Activated CD4-positive, alpha-beta T cell treated with anti-CD3 and anti-CD28 coated beads, Interleukin-2, amount 50 U/mL, for 24 hours (primary cell): ENCODE results near the gene TGDS.

ENCODE experiments used
- DNase-seq, 2 donors: peaks; one replicate each; pipeline ENCODE4 v3.0.0-alpha.2; 2020; ENCODE audit warnings: low read depth in 1 of 2, low spot score in 1 of 2

Gene TGDS

DNA sequence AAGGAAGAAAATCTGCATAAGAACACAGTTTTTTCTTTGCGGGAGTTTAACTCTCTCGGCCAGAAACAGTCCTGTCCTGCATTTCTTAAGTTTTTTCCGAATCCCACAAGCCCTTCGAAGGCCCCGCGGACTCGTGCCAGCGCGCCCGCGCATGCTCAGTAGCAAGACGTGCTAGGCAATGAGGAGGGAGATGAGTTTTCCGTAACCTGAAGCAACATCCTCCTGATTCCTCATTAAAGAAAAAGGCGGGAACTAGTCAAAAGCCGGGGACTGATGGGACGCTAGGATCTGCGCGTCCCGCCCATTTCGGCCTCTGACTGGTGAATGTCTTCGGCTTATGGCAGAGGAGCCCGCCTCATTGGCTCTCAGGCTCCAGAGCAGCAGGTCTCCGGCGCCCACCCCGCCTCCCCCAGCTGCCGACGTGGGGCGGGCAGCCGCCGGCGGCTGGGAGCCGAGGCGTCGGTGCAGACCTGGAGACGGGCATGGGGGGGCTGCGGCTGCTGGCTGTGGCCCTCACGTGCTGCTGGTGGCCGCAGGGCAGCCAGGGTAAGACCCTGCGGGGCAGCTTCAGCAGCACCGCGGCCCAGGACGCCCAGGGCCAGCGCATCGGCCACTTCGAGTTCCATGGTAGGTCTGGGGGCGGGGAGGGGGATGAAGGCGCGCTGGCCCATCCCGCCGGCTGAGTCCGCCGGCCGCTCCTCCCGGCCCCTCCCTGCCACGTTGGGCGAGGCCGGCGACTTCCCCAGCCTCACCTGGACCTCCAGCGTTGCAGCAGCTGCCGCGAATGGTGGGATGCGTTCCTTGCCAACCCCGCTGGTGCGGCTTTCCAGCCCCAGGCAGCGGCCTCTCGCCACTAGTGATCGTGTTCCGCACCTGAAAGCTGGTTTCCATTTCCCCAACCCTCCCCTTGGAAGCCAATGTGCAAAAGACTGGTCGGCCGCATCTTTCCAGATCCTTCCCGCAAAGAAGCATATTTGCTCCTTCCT, 5.8 kb upstream of the TGDS start, which contains the start of gene GPR180:
TSS of gene GPR180 (plus strand) at position 412 of the 986 bp plus-strand sequence. CDS start at position 483, 71 bp downstream.
- peak; percentile 66 to 89 for DNase-seq

DNA sequence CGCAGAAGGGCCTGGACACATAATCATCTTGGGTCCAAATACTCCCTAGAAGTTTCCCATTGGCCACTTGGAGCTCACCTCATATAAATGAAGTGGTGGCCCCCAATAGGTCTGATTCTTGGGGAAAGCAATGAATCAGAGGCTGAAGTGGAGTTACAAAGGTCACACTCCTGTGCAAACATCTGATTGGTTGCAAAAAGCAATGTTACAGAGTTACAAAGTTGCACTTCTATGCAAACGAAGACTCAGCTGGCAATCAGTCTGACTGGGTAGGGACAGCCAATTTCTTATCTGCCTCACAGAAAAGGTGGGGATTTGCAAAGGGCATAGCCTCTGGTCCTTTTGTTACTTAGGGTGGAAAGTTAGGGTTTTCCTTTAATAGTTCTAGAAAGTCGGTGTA, 3.9 kb upstream of the TGDS start:
- DNase-seq: no peak

DNA sequence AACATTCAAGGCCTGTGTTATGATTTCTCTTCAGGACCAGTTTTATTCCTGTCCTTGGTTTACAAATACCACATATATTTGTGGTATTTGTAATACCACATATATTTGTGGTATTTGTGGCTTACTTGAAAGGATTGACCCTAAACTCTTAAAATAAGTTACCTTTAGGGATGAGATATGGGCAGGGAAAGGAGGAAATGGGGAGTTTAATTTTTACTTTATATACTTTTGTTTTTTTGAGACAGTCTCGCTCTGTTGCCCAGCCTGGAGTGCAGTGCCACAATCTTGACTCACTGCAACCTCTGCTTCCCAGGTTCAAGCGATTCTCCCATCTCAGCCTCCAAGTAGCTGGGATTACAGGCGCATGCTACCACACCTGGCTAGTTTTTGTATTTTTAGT, 2.3 kb upstream of the TGDS start:
- DNase-seq: no peak

DNA sequence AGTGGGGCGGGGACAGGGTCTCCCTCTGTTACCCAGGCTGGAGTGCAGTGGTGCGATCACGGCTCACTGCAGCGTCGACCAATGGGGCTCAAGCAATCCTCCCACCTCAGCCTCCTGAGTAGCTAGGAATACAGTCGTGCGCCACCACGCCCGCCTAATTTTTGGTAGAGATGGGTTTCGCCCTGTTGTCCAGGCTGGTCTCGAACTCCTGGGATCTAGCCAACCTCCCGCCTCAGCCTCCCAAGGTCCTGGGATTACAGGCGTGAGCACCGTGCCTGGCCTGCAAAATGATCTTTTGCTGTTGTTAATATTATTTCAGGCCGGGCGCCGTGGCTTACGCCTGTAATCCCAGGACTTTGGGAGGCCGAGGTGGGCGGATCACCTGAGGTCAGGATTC, 621 bp upstream of the TGDS start:
- no peak for DNase-seq

DNA sequence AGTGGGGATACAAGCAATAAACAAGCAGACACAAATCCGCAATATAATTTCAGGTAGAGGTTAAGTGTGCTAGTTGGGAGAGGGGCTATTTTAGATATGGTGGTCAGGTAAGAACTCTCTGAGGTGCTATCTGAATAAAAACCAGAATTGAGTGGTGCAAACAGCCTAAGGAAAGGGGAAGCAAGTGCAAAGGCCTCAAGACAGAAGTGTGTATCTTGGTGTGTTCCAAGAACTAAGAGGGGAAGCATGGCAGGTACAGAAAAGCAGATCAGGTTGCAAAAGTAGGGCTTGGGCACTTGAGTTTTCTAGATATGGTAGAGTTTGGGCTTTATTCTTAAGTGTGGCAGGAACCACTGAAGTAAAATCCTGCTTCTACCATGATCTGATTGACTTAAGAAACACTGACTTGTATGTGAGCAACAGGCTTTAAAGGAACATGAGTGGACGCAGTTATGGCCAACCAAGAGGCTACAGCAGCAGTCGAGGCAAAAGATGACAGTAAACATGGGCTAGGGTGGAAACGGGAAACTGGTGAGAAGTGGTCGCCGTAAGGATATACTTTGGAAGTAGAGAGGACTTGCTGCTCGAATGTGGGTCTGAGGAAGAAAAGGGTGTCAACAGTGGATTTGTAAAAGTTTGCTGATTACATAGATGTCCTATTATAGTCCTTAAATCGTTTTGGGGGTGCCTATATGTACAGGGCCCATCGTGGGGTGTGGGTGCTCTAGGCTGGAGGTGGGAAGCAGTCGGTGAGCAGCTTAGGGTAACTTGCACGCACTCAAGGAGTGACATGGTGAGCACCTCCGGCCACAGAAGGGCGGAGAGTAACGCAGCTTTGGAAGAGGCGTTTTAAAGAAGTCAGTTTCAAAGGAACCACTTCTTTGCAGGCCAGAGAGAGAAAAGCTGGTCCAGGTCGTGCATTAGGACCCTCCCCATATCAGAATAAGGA, 677 bp downstream of the TGDS start:
- peak in 1 of 2 donors; percentile 12 for DNase-seq

DNA sequence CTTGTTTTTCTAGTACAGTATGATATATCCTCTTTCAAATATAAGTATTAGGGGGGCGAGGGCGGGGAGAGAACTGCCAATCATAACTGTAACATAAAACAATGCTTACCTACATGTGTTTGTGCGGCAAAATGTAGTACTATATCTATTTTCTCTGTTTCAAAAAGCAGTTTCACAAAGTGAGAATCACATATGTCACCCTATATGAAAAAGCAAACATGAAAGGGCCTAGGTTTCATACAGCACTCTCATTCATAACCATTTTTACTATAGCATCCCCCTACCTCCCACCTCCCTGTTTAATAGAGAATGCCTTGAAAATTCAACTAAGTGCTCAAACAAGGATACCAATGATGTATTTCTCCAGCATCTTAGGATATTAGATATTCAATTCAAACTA, 5.2 kb downstream of the TGDS start:
- no peak for DNase-seq

DNA sequence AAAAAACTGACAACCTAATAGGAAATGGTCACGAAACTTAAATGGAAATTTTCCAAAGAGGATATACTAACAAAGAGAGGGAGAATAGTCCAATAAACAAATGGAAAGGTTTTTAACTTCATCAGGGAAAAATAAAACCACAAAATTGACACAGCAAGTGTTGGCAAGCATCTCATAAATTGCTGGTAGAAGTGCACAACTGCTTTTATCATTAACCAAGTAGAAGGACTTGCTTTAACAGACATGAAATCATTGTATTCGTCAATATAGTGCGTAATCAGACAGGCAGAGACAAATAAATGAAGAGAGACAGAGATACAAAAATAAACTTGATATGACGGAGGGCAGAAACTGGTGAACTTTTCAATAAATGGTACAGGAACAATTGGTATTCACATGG, 7.4 kb downstream of the TGDS start:
- no peak for DNase-seq

DNA sequence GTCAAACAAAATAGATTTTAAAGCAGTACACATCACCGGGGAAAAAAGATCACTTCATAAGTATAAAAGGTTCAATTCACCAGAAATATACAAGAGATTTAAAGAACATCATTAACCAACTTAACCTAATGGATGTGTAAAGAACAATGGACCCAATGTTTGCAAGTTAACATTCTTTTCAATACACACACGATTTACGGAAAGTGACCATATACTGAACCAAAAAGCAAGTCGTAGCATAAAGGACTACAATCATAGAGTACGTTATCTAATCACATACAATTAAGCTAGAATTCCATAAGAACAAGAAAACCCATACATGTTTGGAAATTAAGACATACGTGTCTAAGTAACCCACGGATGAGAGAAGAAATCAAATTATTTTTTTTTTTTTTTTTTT, 9.6 kb downstream of the TGDS start:
- no peak for DNase-seq

DNA sequence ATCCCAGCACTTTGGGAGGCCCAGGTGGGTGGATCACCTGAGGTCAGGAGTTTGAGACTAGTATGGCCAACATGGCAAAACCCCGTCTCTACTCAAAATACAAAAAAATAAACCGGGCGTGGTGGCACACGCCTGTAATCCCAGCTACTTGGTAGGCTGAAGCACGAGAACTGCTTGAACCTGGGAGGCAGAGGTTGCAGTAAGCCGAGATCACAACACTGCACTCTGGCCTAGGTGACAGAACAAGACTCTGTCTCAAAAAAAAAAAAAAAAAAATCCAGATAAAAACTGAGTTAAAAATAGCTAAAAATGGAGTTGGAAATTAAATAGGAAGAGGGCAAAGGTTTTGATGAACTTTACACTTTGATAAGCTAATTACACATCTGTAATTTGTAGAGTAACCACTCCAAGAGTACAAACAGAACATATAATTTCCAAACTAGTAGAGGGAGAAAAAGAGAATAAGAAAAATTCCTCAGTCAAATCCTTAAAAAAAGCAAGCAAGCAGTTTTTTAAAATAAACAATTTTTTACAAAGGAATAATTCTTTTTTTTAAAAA, 10.3 kb downstream of the TGDS start:
- DNase-seq: no peak

DNA sequence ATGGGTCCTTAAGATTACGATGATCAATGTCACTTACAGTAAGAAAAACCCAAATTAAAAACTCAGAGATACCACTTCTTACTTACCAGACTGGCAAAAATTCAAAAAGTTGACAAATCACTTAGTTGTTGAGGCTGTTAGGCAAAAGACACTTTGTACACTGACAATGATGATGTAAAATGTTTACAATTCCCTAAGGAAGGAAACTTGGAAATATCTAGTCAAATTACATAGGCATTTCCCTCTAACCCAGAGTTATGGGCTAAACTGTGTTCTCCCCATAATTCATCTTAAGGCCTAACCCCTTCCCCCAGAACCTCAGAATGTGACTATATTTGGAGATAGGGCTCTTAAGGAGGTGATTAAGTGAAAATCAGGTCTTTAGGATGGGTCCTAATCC, 12.0 kb downstream of the TGDS start:
- DNase-seq: no peak

DNA sequence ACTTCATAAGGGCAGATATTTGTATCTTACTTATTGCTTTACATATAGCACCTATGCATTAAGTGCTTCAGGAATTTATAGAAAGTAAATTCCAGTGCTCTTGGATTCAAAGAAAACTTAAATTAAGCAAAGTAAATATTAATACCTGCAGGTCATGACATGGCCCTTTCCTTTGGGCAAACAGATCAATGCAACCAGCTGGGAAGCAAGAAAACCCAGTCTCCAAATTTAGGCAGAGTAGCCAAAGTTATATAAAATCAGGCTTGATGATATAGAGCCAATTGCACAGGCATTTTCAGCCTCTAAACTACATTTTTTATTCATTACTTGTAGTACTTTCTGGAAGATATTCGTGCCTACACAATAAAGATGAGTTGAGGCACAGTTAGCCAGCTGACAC, 16.9 kb downstream of the TGDS start:
- DNase-seq: no peak

DNA sequence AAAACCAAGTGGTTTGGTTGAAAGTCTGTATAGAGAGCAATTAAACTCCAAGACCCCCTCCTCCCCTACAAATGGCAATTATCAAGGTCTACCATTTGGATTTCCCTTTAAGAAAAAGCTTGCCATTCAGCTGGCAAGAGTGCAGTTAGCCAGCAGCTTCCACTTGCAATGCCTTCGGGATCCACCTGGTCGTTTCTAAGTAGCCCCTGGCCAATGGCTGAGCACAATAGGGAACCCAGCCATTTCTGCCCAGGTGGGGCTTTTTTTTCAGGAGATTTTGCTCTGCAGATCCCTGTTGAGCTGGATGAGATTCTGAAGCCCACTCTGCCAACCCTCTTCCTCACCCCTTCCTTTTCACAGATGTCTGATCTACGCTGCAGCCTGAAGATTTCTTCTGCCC, 26.3 kb downstream of the TGDS start:
- no peak for DNase-seq

DNA sequence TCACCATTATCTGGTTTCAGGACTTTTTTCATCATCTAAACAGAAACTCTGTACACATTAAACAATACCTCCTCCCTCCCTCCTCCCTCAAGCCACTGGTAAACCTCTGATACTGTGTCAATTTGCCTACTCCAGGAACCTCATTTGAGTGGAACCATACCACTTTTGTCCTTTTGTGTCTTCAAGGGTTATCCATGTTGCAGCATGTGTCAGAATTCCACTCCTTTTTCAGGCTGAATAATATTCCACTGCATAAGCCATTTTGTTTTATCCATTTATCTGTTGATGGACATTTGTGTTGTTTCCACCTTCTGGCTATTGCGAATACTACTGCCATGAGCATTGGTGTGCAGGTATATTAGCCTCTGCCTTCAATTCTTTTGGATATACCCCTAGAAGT, 27.5 kb downstream of the TGDS start:
- DNase-seq: no peak

DNA sequence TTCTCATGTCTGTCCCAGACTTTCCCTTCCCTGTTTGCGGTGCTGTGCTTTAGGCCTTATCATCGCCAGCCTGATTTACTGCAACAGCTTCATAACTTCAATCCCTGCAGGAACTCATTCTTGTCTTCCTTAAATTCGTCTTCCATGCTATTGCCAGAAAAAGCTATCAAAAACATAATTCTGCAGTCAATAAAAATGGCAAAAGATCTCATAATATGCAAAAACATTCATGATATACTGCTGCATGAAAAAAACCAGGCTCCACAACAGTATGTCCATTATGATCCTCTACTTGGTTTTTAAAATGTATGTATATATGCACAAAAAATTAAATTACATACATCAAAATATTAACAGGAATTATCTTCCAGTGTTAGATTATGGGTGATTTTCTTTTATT, 28.4 kb downstream of the TGDS start:
- no peak for DNase-seq

DNA sequence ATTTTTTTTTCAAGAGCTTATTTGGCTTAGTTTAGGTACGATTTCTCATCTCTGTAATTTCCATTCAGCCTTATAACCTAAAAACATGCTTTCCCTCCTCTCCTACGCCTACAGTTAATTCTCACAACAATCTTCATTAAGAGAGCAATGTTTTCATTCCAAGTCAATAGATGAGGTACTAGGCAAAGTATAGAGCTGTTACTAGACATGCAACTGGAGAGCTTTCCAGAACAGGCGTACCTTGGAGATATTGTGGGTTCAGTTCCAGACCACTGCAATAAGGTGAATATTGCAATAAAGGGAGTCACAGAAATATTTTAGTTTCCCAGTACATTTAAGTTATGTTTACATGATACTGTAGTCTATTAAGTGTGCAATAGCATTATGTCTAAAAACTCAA, 34.8 kb downstream of the TGDS start:
- no peak for DNase-seq

DNA sequence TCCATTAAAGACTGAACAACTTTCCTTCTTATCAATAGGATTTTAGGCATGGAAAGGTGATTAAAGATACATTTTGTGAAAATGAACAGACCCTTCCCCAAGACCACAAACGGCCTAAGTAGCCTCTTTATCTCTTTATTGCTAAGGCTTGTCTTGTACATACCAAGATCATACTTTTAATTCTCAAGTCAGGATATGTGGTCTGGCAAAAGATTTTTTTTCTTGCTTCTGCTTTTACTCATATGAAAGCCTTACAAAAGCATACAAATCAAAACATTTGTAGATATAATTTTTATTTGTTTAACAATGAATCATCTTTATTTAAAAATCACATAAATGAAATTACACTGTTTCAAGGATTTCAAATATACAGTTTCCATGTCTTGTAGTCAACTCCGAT, 35.8 kb downstream of the TGDS start:
- no peak for DNase-seq

DNA sequence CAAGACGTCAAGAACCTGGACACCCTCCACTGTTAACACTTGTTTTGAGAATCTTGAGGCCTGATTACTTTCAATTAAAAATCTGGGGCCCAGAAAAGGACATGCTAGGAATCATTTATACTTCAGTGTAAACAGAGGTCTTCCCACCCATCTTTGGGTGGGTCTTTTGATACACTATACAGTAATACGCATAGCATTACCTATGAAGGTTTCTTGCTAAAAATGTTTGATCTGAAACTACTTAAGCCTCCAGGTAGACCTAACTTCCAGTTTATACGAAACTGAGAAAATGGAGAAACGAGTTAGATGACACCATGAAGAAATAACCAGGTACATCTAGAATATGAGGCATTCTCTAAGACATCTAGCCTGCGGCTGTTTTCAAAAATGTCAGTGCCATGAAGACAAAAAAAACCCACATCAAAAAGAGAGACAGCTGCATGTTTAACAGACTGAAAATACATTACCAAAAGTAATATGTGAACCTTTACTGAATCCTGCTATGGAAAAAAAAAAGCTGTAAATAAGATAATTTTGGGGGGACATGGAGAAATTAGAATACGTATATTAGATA, 36.6 kb downstream of the TGDS start:
- DNase-seq: no peak

DNA sequence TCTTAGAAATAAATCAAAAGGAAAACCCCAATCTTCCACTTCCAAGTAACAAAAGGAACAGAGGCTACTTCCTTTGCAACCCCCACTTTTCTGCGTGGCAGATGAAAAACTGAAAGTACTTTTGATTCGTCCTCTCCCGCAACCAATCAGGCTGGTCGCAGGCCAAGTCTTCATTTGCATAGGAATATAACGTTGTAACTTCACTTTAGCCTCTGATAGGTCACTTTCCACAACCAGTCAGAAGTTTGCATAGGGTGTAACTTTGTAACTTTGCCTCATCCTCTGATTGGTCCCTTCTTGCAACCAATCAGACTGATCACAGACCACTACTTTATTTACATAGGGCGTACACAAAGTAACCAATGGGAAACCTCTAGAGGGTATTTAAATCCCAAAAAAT, 37.2 kb downstream of the TGDS start:
- no peak for DNase-seq

DNA sequence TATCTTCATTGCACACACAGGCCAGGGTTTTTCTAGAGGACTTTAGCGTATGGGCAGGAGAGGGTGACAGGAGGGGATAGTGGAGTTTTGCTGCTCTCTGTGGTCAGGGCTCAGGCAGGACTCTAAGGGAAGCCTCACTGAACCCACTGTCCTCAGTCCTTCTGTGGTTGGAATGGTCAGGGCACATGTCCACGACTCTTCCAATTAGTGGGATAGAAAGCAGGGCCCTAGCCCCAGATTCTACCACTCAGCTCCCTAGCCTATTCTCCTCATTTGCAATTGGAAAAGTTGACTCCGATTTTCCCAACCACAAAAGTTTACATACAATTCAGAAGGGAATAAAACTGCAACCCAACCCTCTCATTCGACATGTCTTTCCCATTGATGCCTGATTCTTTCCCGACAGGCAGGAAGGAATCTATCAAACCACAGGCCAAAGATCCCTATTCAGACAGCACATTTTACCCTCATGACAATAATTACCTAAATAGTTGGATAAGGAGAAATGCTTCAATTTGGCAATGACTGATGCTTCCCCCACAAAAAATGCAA, 38.2 kb downstream of the TGDS start:
- no peak for DNase-seq

DNA sequence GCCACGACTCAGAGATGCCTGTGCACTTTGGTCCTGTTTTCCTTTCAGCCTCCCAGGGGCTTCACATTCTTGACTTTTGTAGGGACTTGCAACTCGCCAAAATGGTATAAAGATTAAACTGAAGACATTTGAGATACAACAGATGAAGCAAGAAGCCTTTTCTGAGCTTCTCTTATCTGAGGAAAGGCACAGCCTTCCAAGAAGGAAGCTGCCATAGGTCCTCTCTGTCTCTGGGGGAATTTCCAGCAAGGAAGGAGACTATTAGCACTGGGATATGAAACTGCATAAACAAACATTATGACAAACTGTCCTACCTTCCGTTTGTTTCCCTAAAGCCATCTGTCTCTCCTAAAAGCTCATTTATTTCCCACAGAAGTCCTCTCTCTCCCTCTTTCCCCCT, 39.3 kb downstream of the TGDS start:
- DNase-seq: no peak

DNA sequence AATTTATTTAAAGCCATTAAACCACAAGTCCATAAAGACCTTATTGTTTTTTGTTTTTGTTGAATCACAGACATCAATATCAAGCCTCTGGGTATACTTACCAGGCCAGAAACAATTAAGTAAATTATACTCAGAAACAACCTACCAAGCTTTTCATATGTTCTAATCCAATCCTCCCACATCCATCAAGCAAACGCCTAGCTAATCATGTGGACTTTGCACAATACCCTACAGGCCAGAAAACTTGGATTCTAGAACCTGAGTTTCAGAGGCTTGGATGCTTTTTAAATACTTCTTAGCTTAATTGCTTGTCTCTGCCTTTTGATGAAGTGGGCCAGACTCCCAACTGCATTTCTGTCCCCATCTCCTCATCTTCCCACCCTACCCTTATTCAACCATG, 39.9 kb downstream of the TGDS start:
- no peak for DNase-seq
